SW480 (cell line): ENCODE measurements around the gene CDADC1.
"Not testable (repeated sequence)": the region's sequence is repeated elsewhere in the genome, so short reads cannot be mapped to it uniquely, and the experiment has no call there.

Experiments used
- DNase-seq: peaks from one replicate; pipeline ENCODE4 v3.0.0-alpha.2; 2016; ENCODE audit warnings: low spot score

Gene CDADC1

GRCh38 chr13:49315036-49315565 is 67.4 kb downstream of the CDADC1 start:
- no peak for DNase-seq

GRCh38 chr13:49315756-49316482 is 68.2 kb downstream of the CDADC1 start:
- DNase-seq = no peak

DNA sequence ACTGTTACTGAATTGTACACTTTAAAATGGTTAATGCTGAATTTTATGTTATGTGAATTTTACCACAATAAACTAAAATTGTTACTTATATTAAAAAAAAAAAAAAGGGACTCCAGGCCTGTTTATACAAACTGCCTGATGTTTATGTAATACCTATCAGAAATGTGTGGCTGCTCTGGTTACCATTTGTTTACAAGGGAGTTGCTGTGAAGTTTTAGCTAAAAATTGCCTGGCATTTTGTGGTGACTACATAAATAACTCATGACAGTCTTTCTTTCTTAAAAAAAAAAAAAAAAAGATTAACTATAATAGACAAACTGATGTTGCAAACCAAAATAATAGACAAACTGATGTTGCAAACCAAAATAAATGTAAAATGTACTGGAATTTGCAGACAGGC is 71.8 kb downstream of the CDADC1 start:
- no peak for DNase-seq

- DNase-seq = no peak
Observed at GRCh38 chr13:49319951-49320350, 72.2 kb downstream of the CDADC1 start.

GRCh38 chr13:49320975-49321374 is 73.2 kb downstream of the CDADC1 start:
- DNase-seq = no peak

DNA sequence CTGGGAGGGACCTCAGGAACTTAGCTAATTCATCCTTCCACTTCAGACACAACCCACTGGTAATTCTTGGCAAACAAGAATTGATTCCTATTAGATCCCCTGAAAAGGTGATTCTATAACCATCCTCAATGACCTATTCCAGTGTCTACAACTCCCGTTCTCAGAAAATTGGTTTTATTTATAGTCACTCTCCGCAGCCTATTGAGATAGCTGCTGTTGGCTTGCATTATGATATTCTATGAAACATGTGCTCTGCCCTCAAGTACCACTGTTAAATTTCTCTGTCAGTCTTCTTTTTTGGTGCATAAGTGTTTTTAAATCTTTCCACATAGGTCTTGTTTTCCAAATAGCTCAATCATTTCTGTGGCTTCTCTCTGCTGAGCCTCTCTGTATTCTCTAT is 75.0 kb downstream of the CDADC1 start:
- no peak for DNase-seq

DNA sequence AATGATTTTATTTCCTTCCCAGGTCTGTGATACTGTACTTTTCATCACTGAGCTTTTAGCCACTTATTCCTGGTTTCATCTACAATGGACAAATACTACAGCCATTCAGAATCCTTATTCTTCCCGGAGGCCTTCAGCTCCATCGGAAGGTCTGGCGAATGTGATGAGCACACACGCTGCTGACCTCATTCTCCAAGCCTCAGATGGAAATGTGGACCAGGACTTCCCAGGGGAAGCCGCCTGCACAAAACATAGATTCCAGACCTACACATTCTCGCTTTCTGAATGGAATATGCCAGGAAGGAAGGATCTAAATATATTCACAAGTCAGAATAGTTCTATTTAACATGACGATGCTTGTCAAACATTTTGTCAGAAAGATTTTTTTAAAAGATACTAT is 75.6 kb downstream of the CDADC1 start:
- DNase-seq = no peak

GRCh38 chr13:49326222-49326917 is 78.6 kb downstream of the CDADC1 start:
- no peak for DNase-seq

DNA sequence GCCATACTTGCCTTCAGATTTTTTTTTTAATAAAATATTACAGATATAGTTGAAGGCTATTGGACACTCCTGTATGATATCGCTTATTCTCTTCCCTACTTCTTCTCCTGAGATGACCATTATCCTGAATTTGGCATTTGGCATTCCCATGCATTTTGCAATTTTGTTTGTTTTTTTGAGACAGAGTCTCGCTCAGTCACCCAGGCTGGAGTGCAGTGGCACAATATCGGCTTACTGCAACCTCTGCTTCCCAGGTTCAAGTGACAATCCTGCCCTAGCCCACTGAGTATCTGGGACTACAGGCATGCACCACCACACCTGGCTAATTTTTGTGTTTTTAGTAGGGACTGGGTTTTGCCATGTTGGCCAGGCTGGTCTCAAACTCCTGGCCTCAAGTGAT is 79.4 kb downstream of the CDADC1 start:
- DNase-seq = not testable (repeated sequence)

GRCh38 chr13:49329831-49330545 is 82.3 kb downstream of the CDADC1 start:
- DNase-seq = no peak

DNA sequence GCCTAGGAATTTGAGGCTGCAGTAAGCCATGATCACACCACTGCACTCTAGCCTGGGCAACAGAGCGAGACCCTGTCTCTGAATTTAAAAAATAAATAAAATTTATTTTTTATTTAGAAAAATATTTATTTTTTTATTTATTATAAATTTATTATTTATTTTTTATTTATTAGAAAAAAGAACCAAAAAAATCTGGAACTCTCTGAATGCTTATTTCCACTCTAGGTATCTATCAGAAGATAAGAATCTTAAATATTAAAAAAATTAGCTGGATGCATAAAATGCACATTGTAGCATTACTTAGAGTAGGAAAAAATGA is 82.8 kb downstream of the CDADC1 start:
- DNase-seq = no peak

DNA sequence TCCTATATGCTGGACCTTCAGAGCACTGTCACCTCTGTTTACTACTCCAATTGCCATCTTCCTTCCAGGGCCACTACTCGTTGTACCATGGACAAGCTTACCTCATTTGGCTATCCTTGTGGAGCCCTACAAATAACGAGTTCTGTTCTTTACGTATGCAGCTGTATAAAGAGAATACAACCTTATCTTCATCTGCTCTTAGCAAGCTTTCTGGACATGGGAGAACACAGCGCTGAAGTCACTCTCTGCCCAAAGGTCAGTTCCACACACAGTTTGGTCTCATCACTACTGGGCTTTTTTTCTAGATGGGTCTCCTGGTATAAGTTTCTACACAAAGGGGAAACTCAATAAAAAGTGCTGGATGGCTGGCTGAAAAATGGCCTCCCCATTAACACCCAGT is 88.9 kb downstream of the CDADC1 start:
- no peak for DNase-seq

DNA sequence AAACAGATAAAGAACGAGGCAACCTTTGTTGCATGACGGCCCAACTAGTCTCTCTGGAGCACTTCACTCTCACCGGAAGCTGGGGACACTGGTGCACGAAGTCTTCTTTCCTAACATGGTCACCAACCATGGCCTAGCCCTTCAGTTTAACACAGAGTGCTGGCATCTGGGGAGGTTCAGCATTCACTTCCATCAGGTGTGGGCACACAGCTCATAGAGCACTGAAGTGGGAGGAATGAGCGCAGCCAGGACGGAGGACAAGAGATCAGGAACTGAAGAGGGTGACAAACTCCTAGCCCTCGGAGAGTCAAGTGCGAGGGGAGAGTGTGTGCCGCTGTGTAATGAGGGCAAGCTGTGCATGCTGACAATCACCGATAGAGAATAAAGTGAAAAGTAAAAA is 92.4 kb downstream of the CDADC1 start:
- no peak for DNase-seq

GRCh38 chr13:49341517-49341916 is 93.8 kb downstream of the CDADC1 start:
- DNase-seq = no peak

DNA sequence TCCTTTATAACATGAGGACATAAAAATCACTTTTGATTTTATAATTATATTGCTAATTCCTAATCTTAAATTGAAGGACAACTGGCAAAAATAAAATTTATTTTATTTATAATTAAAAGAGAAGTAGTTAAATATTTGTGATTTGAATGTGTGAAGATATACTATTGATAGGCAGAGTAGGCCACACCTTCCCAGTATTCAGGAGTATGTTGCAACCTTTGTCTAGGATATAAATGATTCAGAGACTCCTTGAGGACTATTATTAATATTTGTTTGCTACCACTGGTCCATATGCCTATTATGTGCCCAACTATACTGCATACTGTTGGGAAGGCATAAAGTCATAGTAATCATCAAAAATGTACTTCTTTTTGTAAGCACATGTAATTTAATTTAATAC is 94.2 kb downstream of the CDADC1 start:
- DNase-seq = no peak

GRCh38 chr13:49342454-49342853 is 94.7 kb downstream of the CDADC1 start:
- no peak for DNase-seq
